ENCODE data around the gene NFKBIZ. TPM values are rescaled to one million over a fixed set of nuclear protein-coding genes. Genes with fewer than 3 reads are reported as not detected.

NFKBIZ gene
- total and polyA plus RNA-seq, 9 of the 15 experiments (the other 6 are each of a cell fraction or from before 2014, with no cell fraction given) = 1.2 to 13.7 (median 5.7) TPM

GRCh38 chr3:101827211-101828174, 21.8 kb upstream of the NFKBIZ start (continued):
- no peak for TF ChIP-seq ETS2 (tag; IDR thresholded peaks at IDR 0.05; ENCODE audit: borderline replicate concordance, poor library complexity, severe bottlenecking)
- no peak for TF ChIP-seq RB1 (IDR thresholded peaks at IDR 0.05; ENCODE audit: low read depth)
- peak; percentile 49 for TF ChIP-seq TCF3 (CRISPR knock-in tag; IDR thresholded peaks at IDR 0.05)
- no peak for TF ChIP-seq HMG20A (CRISPR knock-in tag; conservative IDR thresholded peaks at IDR 0.05)
- TF ChIP-seq SLC30A9 (CRISPR knock-in tag; IDR thresholded peaks at IDR 0.05) = no peak
- TF ChIP-seq MLX (CRISPR knock-in tag; conservative IDR thresholded peaks at IDR 0.05) = no peak
- TF ChIP-seq ZNF561 (CRISPR knock-in tag; conservative IDR thresholded peaks at IDR 0.05) = no peak
- TF ChIP-seq ZNF134 (CRISPR knock-in tag; conservative IDR thresholded peaks at IDR 0.05) = no peak
- TF ChIP-seq CEBPB (tag; IDR thresholded peaks at IDR 0.05) = no peak
- TF ChIP-seq EP300 (IDR thresholded peaks at IDR 0.05; ENCODE audit: low read length) = peak; percentile 46; the same call in 1 of the 2 replicates
- no peak for TF ChIP-seq PRDM10 (IDR thresholded peaks at IDR 0.05; ENCODE audit: partially characterized antibody)
- no peak for TF ChIP-seq ILF3 (IDR thresholded peaks at IDR 0.05; ENCODE audit: borderline replicate concordance)
- no peak; the same call in 1 of the 2 replicates for TF ChIP-seq CXXC5 (CRISPR knock-in tag; IDR thresholded peaks at IDR 0.05)
